Inflammatory macrophage (primary cell): Measurements from ENCODE around the gene TRAF2.
A peak's percentile ranks its signal among the peaks of the same experiment; 100 is the strongest.

Experiments used
- DNase-seq, 2 donors: peaks; one replicate each; pipeline ENCODE4 v3.0.0-alpha.2; 2020 to 2022

TRAF2 gene

DNA sequence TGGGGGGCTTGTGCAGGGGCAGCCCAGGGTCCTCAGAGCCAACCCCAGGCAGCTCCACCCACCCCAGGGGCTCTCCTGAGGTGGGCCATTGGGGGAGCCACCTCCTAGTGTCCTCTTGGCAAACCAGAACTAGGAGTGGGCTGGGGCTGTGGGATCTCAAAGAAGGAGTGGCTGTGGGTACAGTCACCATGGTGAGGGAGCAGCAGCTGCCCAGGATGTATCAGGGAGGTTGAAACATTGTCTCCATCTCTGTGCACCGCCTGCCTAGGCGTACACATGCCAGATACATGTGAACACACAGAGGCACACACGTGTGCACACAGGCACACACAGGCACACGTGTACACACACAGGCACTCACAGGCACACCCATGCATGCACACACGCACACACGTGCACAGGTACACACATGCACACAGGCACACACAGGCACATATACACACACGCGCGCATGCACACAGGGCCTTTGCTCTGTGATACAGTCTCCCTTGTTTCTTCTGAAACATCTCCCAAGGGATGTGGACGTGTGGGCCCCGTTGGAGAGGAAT lies 76.5 kb downstream of the TRAF2 start:
- no peak for DNase-seq

GRCh38 chr9:136963341-136963740 lies 77.0 kb downstream of the TRAF2 start:
- DNase-seq: no peak

DNA sequence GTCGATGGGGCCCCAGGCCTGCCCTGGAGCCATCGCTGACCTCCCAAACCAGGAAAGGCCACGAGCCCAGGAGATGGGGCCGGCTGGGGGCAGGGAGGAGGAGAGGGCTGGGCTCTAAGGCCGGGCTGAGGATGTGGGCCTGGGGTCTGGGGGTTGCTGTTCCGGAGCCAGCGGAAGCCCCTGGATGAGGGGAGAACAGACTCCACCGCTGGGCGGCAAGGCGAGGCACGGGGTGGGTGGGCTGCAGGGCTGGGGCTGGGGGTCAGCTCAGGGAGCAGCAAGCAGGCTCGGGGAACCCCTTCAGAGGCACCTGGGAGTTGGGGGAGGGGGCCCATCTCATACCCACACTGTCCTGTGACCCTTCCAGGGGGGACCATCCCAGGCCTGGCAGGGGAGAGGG lies 77.4 kb downstream of the TRAF2 start:
- DNase-seq: no peak

GRCh38 chr9:136964171-136964689 lies 77.9 kb downstream of the TRAF2 start:
- no peak for DNase-seq

- DNase-seq: no peak
Measured at GRCh38 chr9:136964833-136965422, 78.6 kb downstream of the TRAF2 start.

DNA sequence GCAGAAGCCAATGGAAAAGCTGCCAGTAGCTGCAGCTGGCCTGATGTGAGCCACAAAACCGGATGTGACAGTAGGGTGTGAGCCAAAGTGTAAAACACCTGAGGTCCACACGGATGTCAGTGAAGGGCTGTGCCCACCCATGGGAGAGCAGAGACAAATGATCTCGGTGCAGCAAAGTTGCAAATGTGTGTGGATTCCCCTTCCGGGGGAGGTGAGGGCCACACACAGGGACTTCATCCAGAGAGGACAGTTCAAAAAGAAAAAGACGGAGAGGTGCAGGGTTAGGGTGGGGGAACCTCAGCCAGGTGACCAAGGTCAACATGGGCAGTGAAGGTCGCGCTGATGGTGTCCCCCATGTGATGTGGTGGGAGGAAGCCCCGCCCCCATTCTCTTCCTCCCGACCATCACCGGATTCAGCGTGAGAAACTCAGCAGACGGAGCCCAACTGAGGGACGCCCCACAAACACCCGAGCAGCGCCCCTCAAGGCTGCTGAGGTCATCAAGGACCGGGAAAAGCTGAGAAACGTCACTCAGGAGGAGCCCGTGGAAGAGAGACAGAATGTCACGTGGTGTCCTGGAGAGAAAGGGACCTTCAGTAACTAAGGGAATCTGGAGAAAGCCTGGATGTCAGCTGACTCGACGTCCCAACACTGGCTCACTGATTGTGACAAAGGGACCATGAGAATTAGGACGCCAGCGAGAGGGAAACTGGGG lies 79.6 kb downstream of the TRAF2 start:
- peak; percentile 61 to 62 for DNase-seq

GRCh38 chr9:136968333-136969127 lies 82.2 kb downstream of the TRAF2 start:
- no peak for DNase-seq

GRCh38 chr9:136969150-136969549 lies 82.8 kb downstream of the TRAF2 start:
- DNase-seq: no peak

DNA sequence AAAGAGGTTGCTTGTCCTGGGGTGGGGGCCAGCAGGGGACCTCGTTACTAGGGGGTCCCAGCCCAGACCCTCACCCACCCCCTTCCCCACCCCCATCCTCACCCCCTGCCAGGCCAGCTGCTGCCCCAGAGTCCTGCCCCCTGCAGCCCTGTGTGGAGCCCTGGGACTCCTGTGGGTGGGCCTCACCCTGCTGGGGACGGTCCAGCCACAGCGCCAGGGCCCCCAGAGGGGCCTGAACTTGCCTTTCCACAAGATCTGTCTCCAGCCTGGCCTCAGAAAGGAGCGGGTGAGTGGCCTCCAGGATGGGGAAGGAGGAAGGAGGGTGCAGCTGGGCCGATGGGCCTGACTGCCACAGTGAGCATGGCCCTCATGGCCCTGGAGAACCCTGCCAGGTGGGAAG lies 83.5 kb downstream of the TRAF2 start:
- no peak for DNase-seq

DNA sequence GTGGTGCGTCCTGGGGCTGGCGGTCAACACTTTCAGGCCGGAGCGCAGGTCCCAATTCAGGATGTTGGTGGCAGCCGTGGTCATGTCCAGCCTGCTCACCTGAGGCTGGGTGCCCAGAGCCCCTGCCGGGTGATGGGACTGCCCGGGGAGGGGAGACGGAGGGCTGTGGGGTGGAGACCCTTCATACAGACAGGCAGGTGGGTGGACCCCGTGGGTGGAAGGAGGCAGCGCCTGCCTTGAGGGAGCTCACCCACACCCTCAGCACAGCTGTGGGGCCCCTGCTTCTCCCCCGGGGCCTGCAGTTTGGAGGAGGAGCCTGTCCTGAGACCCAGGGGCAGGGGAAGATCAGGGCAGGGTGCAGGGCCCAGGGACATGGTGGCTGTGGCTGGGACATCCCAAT lies 84.0 kb downstream of the TRAF2 start:
- no peak for DNase-seq

- DNase-seq: no peak
Measured at GRCh38 chr9:136971746-136972145, 85.4 kb downstream of the TRAF2 start.

DNA sequence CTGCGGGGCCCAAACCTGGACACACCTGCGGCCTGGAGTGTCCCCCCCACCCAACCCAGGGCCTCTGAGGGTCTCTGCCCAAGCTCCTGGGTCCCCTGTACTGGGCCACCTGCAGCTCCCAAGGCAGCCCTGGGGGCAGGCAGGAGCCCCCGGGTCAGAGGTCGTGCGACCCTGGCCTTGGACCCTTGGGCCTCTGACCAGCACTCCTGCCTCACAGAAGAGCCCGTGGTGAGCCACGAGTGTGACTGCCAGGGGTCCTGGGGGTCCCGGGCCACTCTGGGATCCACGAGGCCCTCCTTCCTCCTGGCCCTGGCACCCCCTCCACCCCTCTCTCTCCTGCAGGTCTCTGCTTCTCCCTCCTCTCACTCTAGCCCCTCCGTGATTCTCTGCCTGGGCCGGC lies 86.0 kb downstream of the TRAF2 start:
- no peak for DNase-seq

DNA sequence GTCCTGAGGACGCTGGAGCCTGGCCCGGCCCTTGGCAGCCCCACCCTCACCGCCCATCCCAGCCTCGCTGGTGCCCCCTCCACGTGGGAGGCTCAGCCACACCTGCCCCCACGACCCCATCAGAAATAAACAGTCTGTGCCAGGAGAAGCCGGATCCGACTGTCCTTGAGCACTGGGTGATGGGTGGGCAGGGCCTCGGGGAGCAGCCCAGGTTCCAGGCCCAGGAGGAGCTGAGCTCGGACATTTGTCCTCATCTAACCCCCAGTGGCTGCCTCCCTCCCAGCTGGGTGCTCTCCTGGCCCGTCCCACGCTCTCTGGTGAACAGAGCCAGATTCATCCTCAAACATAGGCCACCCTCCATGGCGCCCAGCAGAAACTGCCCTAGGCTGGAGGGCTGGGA lies 86.4 kb downstream of the TRAF2 start:
- DNase-seq: no peak

DNA sequence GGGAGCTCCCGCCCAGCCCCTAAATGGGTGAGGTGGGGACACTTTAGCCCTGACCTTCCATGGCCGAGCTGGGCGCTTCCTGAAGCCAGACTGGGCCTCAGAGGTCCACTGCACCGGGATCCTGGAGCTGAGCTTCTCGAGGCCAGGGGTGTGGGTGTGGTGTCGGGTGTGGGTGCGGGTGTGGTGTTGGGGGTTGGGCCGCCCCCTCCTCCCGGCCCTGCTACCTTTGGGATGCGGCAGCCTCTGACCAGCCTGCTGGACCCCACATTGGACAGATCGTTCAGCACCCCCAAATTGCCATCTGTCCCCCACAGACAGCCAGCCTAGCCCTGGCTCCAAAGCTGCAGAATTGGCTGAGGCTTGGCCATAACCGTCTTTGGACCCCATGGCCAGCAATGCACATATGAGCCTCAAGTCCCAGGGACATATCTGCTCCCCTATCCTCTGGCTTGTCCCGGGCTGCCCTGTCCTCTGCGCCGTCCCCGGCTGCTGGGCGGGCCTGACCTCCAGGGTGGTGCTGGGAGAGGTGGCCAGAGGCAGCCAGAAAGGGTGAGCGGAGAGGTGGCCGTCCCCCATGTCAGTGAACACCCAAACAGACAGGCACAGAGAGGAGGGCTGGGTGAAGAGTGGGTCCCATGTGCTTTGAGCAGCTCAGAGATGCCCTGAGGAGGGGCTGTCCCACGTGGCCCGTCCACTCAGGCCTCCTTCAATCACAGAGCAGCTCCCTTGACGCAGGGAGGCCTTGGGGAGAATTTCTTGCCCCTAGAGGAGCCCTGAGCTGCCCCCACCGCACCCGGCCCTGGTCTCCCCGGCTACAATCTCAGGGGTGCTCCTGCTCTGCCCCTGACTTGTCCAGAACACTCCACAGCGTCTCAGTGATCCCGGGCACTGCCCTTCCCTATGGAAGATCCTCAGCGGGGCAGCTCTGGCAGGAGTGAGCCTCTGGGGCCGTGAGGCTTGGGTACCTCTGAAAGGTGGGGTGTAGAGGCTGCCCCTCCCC lies 87.6 kb downstream of the TRAF2 start:
- DNase-seq: no peak

- DNase-seq: peak in 1 of 2 donors; percentile 30
Measured at GRCh38 chr9:136974817-136975535, 88.7 kb downstream of the TRAF2 start.

DNA sequence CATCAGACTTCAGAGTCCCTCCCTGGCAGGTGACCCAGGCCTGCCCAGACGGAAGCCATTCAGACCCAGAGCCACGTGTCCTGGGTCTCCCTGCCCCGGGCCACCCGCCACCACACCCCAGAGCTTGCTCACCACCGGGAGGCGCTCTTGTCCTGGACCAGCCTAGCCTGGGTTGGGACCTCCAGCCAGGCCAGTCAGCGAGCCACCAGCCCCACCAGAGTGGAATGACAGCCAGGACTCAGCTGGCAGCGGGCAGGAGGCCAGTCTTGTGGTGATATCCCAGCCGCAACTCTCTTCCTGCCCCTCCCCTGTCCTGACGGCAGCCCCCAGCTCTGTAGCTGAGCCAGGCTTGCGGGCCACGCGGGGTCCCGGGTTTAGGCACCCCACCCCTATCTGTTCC lies 89.3 kb downstream of the TRAF2 start:
- peak in 1 of 2 donors; percentile 15 for DNase-seq
